Gastroesophageal sphincter (tissue), 4 donors: ENCODE measurements around the gene CENPB. TPM values are rescaled to one million over a fixed set of nuclear protein-coding genes. Genes with fewer than 3 reads are reported as not detected.

Experiments
- ATAC-seq: fragments of 150-250 bp; one replicate; pipeline ENCODE4 v1.9.1; 2016; ENCODE audit warnings: mild to moderate bottlenecking, moderate library complexity
- H3K27ac ChIP-seq, 4 donors: fragments of 200-600 bp; sonication (generic) in 3 of 4; 1 replicate in 3 of 4; 2 replicates in 1 of 4; pipeline ENCODE4 v1.5.1; 2016 to 2019
- H3K27me3 ChIP-seq: fragments of 200-600 bp; sonication (generic); one replicate; pipeline ENCODE4 v1.5.1; 2019
- H3K36me3 ChIP-seq, 2 donors: fragments of 200-600 bp; sonication (generic); one replicate each; pipeline ENCODE4 v1.5.1; 2019; ENCODE audit warnings: control low read depth in 1 of 2
- H3K4me1 ChIP-seq, 3 donors: fragments of 200-600 bp; sonication (generic); 1 replicate in 2 of 3; 2 replicates in 1 of 3; pipeline ENCODE4 v1.5.1; 2016 to 2019; ENCODE audit warnings: control low read depth in 2 of 3
- H3K4me3 ChIP-seq, 2 donors: fragments of 200-600 bp; sonication (generic); one replicate each; pipeline ENCODE4 v1.5.1; 2019; ENCODE audit warnings: mild to moderate bottlenecking in 1 of 2, moderate library complexity in 1 of 2
- H3K9me3 ChIP-seq, 3 donors: fragments of 200-600 bp; sonication (generic); one replicate each; pipeline ENCODE4 v1.5.1; 2017 to 2019; ENCODE audit warnings: control low read depth in 2 of 3
- EP300 ChIP-seq: sonication (generic); formaldehyde crosslinking; IDR thresholded peaks from one replicate; pipeline ENCODE4 v1.6.1; 2017; ENCODE audit warnings: antibody characterized with exemption, mild to moderate bottlenecking
- POLR2A ChIP-seq, 2 donors: fragments of 450-650 bp; IDR thresholded peaks; one replicate each; pipeline ENCODE4 v1.6.1; 2017; ENCODE audit warnings: antibody characterized with exemption in 2 of 2, mild to moderate bottlenecking in 2 of 2, moderate library complexity in 1 of 2
- POLR2AphosphoS5 ChIP-seq: sonication (generic); formaldehyde crosslinking; IDR thresholded peaks from one replicate; pipeline ENCODE4 v1.6.1; 2017; ENCODE audit warnings: antibody characterized with exemption
- WGBS, 2 donors: methylation state at CpG; one replicate each; pipeline ENCODE4 v1.1.5; 2018; ENCODE audit warnings: low coverage in 1 of 2; 5-methylcytosine and 5-hydroxymethylcytosine counted together
- total RNA-seq, 4 donors: library from RNA; depleted of rRNA; stranded (reverse); fragments of >200 nt; gene quantifications; one replicate each; pipeline ENCODE4 v1.1.0, GENCODE V29; 2016
- TF ChIP-seq, protein P1 (sequence below), 4 experiments: fragments of 200-600 bp in 2 of 4; fragments of 450-650 bp in 2 of 4; sonication (generic) in 1 of 4; IDR thresholded peaks; one replicate each; pipeline ENCODE4 v1.5.1; 2017 to 2019; ENCODE audit warnings: antibody characterized with exemption in 4 of 4, mild to moderate bottlenecking in 2 of 4, moderate library complexity in 2 of 4

CENPB gene
- total RNA-seq, 4 donors from 2014 or later, result 134 to 200 (median 139) TPM

DNA sequence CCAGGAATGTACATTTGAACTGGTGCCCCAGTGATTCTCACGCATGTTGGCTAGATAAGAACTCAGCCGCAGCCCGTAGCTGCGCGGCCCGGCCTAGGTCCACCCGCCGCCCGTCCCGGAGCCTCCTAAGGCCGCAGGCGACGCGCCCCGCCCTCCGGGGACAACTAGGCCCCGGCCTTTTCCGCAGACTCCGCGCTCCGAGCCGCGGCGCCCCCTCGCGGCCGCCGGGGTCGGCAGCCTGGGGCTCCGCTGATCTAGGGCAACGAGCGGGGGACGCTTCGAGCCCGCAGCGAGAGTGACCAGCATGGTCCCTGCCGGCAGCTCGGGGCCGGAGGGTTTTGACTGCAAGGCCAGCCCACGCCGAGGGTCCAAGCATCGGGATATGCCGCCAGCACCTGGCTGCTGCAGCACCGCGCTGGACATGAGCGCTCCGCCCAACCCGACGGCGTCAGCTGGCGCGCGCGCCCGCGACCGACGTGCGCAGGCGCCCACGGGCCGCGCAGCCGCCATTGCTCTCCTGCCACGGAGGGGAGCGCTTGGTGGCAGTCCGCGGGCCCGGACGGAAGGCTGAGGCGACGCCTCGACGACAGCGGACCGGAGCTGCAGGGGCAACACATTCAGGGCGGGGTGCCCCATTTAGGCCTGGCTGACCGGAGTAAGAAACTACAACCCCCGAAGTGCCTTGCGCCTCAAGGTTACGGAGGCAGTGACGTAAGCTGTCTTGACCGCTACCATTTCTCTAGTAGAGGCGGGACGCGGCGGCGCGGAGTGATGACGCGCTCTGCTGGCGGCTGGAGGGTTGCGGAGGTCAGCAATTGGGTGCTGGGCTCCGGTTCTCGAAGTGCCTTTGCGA lies 33.7 kb upstream of the CENPB start, which contains the start of gene AP5S1:
Gene AP5S1 (plus strand): TSS at position 500 of the 853 bp plus-strand sequence. CDS start 1,571 bp downstream, outside the sequence.
- H3K4me3 ChIP-seq, result peak within 1 kb of the TSS; percentile 50 to 80
- no peaks in the 10 kb centered on the region for H3K9me3 ChIP-seq
- peak within 1 kb of the TSS; percentile 83 to 99 (median 97) for H3K27ac ChIP-seq
- TF ChIP-seq POLR2AphosphoS5 (peak; percentile 86), POLR2A (IDR thresholded peaks at IDR 0.05) (peak; percentile 58 to 61), EP300 (no peak)
- TF ChIP-seq, protein P1, sequence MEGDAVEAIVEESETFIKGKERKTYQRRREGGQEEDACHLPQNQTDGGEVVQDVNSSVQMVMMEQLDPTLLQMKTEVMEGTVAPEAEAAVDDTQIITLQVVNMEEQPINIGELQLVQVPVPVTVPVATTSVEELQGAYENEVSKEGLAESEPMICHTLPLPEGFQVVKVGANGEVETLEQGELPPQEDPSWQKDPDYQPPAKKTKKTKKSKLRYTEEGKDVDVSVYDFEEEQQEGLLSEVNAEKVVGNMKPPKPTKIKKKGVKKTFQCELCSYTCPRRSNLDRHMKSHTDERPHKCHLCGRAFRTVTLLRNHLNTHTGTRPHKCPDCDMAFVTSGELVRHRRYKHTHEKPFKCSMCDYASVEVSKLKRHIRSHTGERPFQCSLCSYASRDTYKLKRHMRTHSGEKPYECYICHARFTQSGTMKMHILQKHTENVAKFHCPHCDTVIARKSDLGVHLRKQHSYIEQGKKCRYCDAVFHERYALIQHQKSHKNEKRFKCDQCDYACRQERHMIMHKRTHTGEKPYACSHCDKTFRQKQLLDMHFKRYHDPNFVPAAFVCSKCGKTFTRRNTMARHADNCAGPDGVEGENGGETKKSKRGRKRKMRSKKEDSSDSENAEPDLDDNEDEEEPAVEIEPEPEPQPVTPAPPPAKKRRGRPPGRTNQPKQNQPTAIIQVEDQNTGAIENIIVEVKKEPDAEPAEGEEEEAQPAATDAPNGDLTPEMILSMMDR (IDR thresholded peaks at IDR 0.05), result peak; percentile 99 to 100 (median 100)
- ATAC-seq, result peak; percentile 94
- H3K4me1 ChIP-seq, result peaks cover 0 to 35% (median 14%) of the 10 kb centered on the region in 3 donors
- H3K27me3 ChIP-seq, result no peaks in the 10 kb centered on the region
- WGBS, 2 donors, result 0% methylated on average over 2 to 4 of the region's 96 CpGs
- H3K36me3 ChIP-seq, result peaks cover 0 to 34% of the 10 kb centered on the region in 2 donors

DNA sequence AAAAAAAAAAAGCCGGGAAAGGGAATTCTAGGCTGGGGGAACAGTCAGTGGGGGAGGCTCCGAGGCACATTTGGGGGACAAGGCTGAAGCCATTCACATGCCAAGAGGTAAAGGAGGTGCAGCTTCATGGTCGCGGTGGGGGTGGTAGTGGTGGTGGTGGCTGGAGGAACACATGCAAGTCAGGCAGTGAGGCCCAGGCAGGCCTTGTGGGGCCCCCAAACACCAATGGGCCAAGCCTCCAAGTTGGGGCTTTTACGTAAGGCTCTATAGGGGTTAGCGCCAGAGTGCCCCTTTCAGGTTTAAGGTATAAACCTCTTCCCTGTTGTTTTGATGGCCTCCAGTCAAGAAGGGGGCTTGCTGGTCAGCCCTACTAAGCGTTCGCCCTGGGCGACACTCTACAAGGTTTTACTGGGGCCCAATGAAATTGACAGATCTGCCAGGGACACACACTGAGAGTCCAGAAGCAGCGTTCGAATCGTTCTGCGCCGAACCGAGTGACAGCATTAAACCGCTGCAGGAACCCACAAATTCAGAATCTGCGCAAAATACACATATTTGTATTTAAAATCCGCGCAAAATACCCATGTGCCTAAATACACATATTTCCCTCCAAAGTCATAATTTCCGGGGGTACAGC lies 33.0 kb upstream of the CENPB start:
- Histone ChIP-seq H3K27me3 (no peaks in the 10 kb centered on the region), H3K4me1 (peaks cover 0 to 35% (median 14%) of the 10 kb centered on the region in 3 donors)
- WGBS, 2 donors, result 51 to 62% methylated on average over 11 to 17 of the region's 20 CpGs

DNA sequence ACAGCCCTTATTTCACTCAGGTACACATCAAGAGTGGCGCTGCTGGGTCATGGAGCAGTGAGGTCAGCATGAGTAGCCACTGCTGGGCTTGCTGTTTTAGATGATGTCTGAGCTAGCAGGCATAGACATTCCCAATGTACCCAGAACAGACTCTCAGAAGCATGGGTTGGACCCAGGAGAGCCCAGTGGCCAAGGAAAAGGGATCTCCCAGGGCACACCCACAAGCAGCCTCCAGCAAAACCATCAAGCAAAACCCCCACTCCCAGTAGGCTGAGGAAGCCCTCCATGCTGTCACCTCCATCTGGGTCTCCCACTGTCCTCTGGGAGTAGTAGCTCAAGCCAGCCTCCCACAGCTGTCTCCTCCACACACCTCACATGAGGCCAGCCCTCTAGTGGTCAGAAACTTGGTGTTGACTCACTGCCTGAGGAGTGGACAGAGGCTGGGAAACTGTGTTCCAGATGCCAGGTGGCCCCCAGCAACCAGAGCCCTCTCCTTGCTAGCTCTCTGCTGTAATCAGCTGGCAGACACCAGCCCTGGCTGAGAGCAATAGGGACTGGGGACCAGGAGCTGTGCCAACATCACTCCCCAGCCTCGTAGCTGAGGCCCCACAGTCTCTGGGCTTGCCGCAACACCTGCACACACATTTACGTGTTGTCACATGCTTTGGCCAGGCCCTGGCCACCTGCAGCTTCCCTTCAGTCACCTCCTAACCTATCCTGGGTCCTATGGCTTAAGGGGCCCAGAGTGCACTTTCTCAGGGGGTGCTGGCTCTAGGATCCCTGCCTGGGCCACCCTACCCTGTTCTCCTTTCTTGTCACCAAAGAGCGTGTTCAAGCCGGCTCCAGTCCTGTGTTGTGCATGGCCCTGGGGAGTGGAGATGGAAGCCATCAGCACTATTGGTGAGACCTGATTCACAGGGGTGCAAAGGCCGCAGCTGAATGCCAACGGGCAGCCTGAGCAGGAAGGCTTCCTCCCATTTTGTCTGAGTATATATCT lies 31.9 kb upstream of the CENPB start:
- ATAC-seq, result peak; percentile 30
- WGBS, 2 donors, result 83 to 100% methylated on average over 1 to 6 of the region's 8 CpGs

More for the DNA sequence above, 33.0 kb upstream of the CENPB start:
- Histone ChIP-seq H3K27ac (peak overlapping the region; percentile 83 to 99 (median 97)), H3K9me3 (no peaks in the 10 kb centered on the region), H3K4me3 (peak overlapping the region in 1 of 2 donors; percentile 80), H3K36me3 (peaks cover 0 to 27% of the 10 kb centered on the region in 2 donors)
- no peak for TF ChIP-seq POLR2AphosphoS5
- no peak for TF ChIP-seq EP300
- TF ChIP-seq, protein P1 (IDR thresholded peaks at IDR 0.05), result no peak
- no peak for TF ChIP-seq POLR2A (IDR thresholded peaks at IDR 0.05)
- ATAC-seq, result no peak

More for the DNA sequence above, 31.9 kb upstream of the CENPB start:
- peak overlapping the region; percentile 5 to 99 (median 97) for H3K27ac ChIP-seq
- no peaks in the 10 kb centered on the region for H3K27me3 ChIP-seq
- peaks cover 0 to 42% (median 14%) of the 10 kb centered on the region in 3 donors for H3K4me1 ChIP-seq
- H3K9me3 ChIP-seq, result no peaks in the 10 kb centered on the region
- no peak overlapping the region for H3K4me3 ChIP-seq
- TF ChIP-seq, protein P1 (IDR thresholded peaks at IDR 0.05), result peak in 3 of 4 experiments; percentile 64 to 76 (median 71)
- TF ChIP-seq POLR2A (IDR thresholded peaks at IDR 0.05) (no peak), EP300 (no peak), POLR2AphosphoS5 (peak; percentile 26)
- peaks cover 0 to 16% of the 10 kb centered on the region in 2 donors for H3K36me3 ChIP-seq
